ENCODE measurements around the gene SNCG.

The SNCG gene

GRCh38 chr10:86941426-86941825 lies 17.0 kb upstream of the SNCG start:
- in situ Hi-C loops (cut with MboI; ENCODE audit: low pct_unique_long_range_greater_than_20kb, low sequenced_read_pairs, unreplicated experiment): no loop called here
- no peak for DNase-seq (ENCODE audit: low spot score)
- TF ChIP-seq CTCF (IDR thresholded peaks at IDR 0.05; ENCODE audit: extremely low read depth, insufficient read depth, missing control alignments): no peak

GRCh38 chr10:86941991-86942421 lies 16.4 kb upstream of the SNCG start:
- in situ Hi-C loops (cut with MboI; ENCODE audit: low pct_unique_long_range_greater_than_20kb, low sequenced_read_pairs, unreplicated experiment): no loop called here
- no peak for TF ChIP-seq CTCF (IDR thresholded peaks at IDR 0.05; ENCODE audit: extremely low read depth, insufficient read depth, missing control alignments)
- DNase-seq (ENCODE audit: low spot score): no peak

- no peak for TF ChIP-seq CTCF (IDR thresholded peaks at IDR 0.05; ENCODE audit: extremely low read depth, insufficient read depth, missing control alignments)
- DNase-seq (ENCODE audit: low spot score): no peak
- in situ Hi-C loops (cut with MboI; ENCODE audit: low pct_unique_long_range_greater_than_20kb, low sequenced_read_pairs, unreplicated experiment): no loop called here
These were observed 15.7 kb upstream of the SNCG start for GRCh38 chr10:86942441-86943315.

GRCh38 chr10:86943316-86944030 lies 14.9 kb upstream of the SNCG start:
- in situ Hi-C loops (cut with MboI; ENCODE audit: low pct_unique_long_range_greater_than_20kb, low sequenced_read_pairs, unreplicated experiment): no loop called here
- no peak for TF ChIP-seq CTCF (IDR thresholded peaks at IDR 0.05; ENCODE audit: extremely low read depth, insufficient read depth, missing control alignments)

GRCh38 chr10:86944031-86944419 lies 14.4 kb upstream of the SNCG start:
- in situ Hi-C loops (cut with MboI; ENCODE audit: low pct_unique_long_range_greater_than_20kb, low sequenced_read_pairs, unreplicated experiment): no loop called here
- TF ChIP-seq CTCF (IDR thresholded peaks at IDR 0.05; ENCODE audit: extremely low read depth, insufficient read depth, missing control alignments): no peak
- DNase-seq (ENCODE audit: low spot score): no peak

More at GRCh38 chr10:86943316-86944030, 14.9 kb upstream of the SNCG start:
- DNase-seq (ENCODE audit: low spot score): no peak

- in situ Hi-C loops (cut with MboI; ENCODE audit: low pct_unique_long_range_greater_than_20kb, low sequenced_read_pairs, unreplicated experiment): no loop called here
- no peak for DNase-seq (ENCODE audit: low spot score)
- TF ChIP-seq CTCF (IDR thresholded peaks at IDR 0.05; ENCODE audit: extremely low read depth, insufficient read depth, missing control alignments): no peak
These were observed 13.9 kb upstream of the SNCG start for GRCh38 chr10:86944471-86944870.
